ENCODE data around the gene BEND3. TPM values are rescaled to one million over a fixed set of nuclear protein-coding genes. Genes with fewer than 3 reads are reported as not detected.

Gene BEND3
- total RNA-seq, 1 experiment from 2014 or later = 70.2 TPM

- peaks cover 2 to 4% of the 10 kb centered on the region in 2 experiments; a peak in 3 of 5 replicates for H3K9me3 Mint-ChIP-seq
- H2BK20ac ChIP-seq (ENCODE audit: low read depth, low read length, poor library complexity, severe bottlenecking) = no peak overlapping the region
- no peak overlapping the region for H2BK120ac ChIP-seq (ENCODE audit: low read depth, low read length, poor library complexity, severe bottlenecking)
- H3K79me1 ChIP-seq (ENCODE audit: insufficient read depth, low read depth, low read length, poor library complexity, severe bottlenecking) = no peaks in the 10 kb centered on the region
- no peaks in the 10 kb centered on the region; the same call in 1 of the 2 replicates for H3K27me3 ChIP-seq (ENCODE audit: insufficient read depth, low read length)
- no peak overlapping the region for H3K4me3 Mint-ChIP-seq
- no peak overlapping the region for H2BK12ac ChIP-seq (ENCODE audit: insufficient read length, low read depth, low read length)
- H3K23me2 ChIP-seq (ENCODE audit: insufficient read length, low read depth, low read length, poor library complexity, severe bottlenecking) = no peaks in the 10 kb centered on the region
- no peak overlapping the region for H3T11ph ChIP-seq (ENCODE audit: low read length)
- 0 out of 2 replicates have a peak, but pooled peaks cover 2% of the 10 kb centered on the region for H3K4me1 ChIP-seq (ENCODE audit: insufficient read depth, low read length)
- H3K27ac Mint-ChIP-seq = peak overlapping the region in 1 of 3 experiments; percentile 94; a peak in 1 of 7 replicates
- no CpG with 5 or more reads among the region's 5 CpGs for WGBS (ENCODE audit: extremely low coverage, insufficient read length, low lambda C conversion rate)
- H4K20me1 ChIP-seq (ENCODE audit: control insufficient read depth, insufficient read depth, insufficient read length) = no peaks in the 10 kb centered on the region
- H3K14ac ChIP-seq (ENCODE audit: insufficient read depth, low read length) = no peak overlapping the region
- H3K4ac ChIP-seq (ENCODE audit: low read depth, low read length) = no peak overlapping the region
- H4K5ac ChIP-seq (ENCODE audit: insufficient read length, low read depth, low read length) = no peak overlapping the region
- no peak overlapping the region for H2BK5ac ChIP-seq (ENCODE audit: insufficient read length, low read length)
- DNase-seq = peak; percentile 69
- H3K4me1 Mint-ChIP-seq = peaks cover 12 to 15% of the 10 kb centered on the region in 2 experiments
- no peak overlapping the region for H3K27ac ChIP-seq (ENCODE audit: insufficient read length, low read depth, low read length)
- H3K9ac ChIP-seq (ENCODE audit: extremely low read depth, insufficient read length, low read length) = no peak overlapping the region
- no peak overlapping the region for H3K18ac ChIP-seq (ENCODE audit: insufficient read length, low read depth, low read length)
- H3K56ac ChIP-seq (ENCODE audit: insufficient read length, low read depth, low read length) = no peak overlapping the region
- H3K4me2 ChIP-seq (ENCODE audit: insufficient read depth, insufficient read length, low read length) = no peak overlapping the region
- no peak overlapping the region for H4K8ac ChIP-seq (replicated peaks; ENCODE audit: insufficient read length, low read depth, low read length)
- TF ChIP-seq CTCF (conservative IDR thresholded peaks at IDR 0.05) = peak; percentile 58
- no peak overlapping the region for H2AK5ac ChIP-seq (ENCODE audit: insufficient read length, low read length)
- H3K9me3 ChIP-seq (ENCODE audit: control insufficient read depth, low read depth, low read length) = no peaks in the 10 kb centered on the region
- no peak overlapping the region for H3K23ac ChIP-seq (ENCODE audit: insufficient read length, low read depth, low read length)
- no peak overlapping the region for H4K91ac ChIP-seq (ENCODE audit: insufficient read length, low read depth, low read length)
- H3K27me3 Mint-ChIP-seq (ENCODE audit: low read depth) = no peaks in the 10 kb centered on the region
- no peak overlapping the region for H2AFZ ChIP-seq (ENCODE audit: low read length)
- no peak overlapping the region for H2BK15ac ChIP-seq (ENCODE audit: low read depth, low read length)
- H3K36me3 Mint-ChIP-seq (ENCODE audit: insufficient read depth in 1 of 3, low read depth in 3 of 3) = peaks cover 18 to 78% (median 73%) of the 10 kb centered on the region in 3 experiments
- H3K79me2 ChIP-seq (ENCODE audit: insufficient read depth, low read length) = no peaks in the 10 kb centered on the region; the same call in 1 of the 2 replicates
Observed at GRCh38 chr6:107080036-107080435, 35.3 kb downstream of the BEND3 start.

Measured in H9 (cell line).